OCI-LY7 (cell line): ENCODE results near the gene SULF2. TPM values are rescaled to one million over a fixed set of nuclear protein-coding genes. Genes with fewer than 3 reads are reported as not detected.

ENCODE experiments used
- BruUV-seq: library from RNA; stranded (reverse); fragments of 400-500 nt; replicated peaks from 2 replicates; lab custom pipeline; 2021; lab: Mats Ljungman, UMichigan
- CTCF ChIA-PET: fragments of 300-600 bp; sonication (Branson Sonifier 250); formaldehyde crosslinking; loops from one replicate; lab custom pipeline; 2022; ENCODE audit warnings: antibody characterized with exemption; ENCODE audit not compliant: unreplicated experiment; lab: Charles Lee
- POLR2A ChIA-PET: fragments of 300-600 bp; sonication (Branson Sonifier 250); formaldehyde crosslinking; loops from one replicate; lab custom pipeline; 2022; ENCODE audit warnings: antibody characterized with exemption; lab: Charles Lee
- DNase-seq: peaks from one replicate; pipeline ENCODE4 v3.0.0-alpha.2; 2015; ENCODE audit warnings: low spot score
- H2AFZ ChIP-seq: fragments of 200-600 bp; sonication (generic), shearing (Covaris generic); 2 replicates; pipeline ENCODE4 v1.6.1; 2014; ENCODE audit warnings: mild to moderate bottlenecking, antibody characterized with exemption, low read length, moderate library complexity
- H3K27ac ChIP-seq: fragments of 200-600 bp; sonication (generic); 2 replicates; pipeline ENCODE4 v1.5.1; 2014; ENCODE audit warnings: mixed run types, low read depth, mild to moderate bottlenecking, moderate library complexity, low read length, inconsistent platforms; ENCODE audit not compliant: poor library complexity, severe bottlenecking
- H3K36me3 ChIP-seq: fragments of 200-600 bp; sonication (generic); 2 replicates; pipeline ENCODE4 v1.6.1; 2014; ENCODE audit warnings: mild to moderate bottlenecking, antibody characterized with exemption, low read length, moderate library complexity, mixed read lengths; ENCODE audit not compliant: insufficient read depth
- H3K4me1 ChIP-seq: fragments of 200-600 bp; sonication (generic); 2 replicates; pipeline ENCODE4 v1.5.1; 2014; ENCODE audit warnings: mild to moderate bottlenecking, low read length; ENCODE audit not compliant: insufficient read depth, poor library complexity, severe bottlenecking
- H3K4me2 ChIP-seq: fragments of 200-600 bp; sonication (generic); 2 replicates; pipeline ENCODE4 v1.6.1; 2014; ENCODE audit warnings: mild to moderate bottlenecking, low read length
- H3K4me3 ChIP-seq: fragments of 200-600 bp; sonication (generic); 2 replicates; pipeline ENCODE4 v1.5.1; 2014; ENCODE audit warnings: mild to moderate bottlenecking, low read depth, low read length; ENCODE audit not compliant: poor library complexity, severe bottlenecking
- H3K79me2 ChIP-seq: fragments of 200-600 bp; sonication (generic); 2 replicates; pipeline ENCODE4 v1.6.1; 2016; ENCODE audit warnings: low read depth, mild to moderate bottlenecking, low read length, moderate library complexity, mixed read lengths; ENCODE audit not compliant: insufficient read depth
- H3K9me2 ChIP-seq: fragments of 200-600 bp; sonication (generic); 2 replicates; pipeline ENCODE4 v1.6.1; 2016; ENCODE audit warnings: mild to moderate bottlenecking, low read length, mixed read lengths; ENCODE audit not compliant: insufficient read depth
- H3K9me3 ChIP-seq: fragments of 200-600 bp; sonication (generic); 2 replicates; pipeline ENCODE4 v1.6.1; 2014; ENCODE audit warnings: mild to moderate bottlenecking, mixed run types, low read length, mixed read lengths
- H4K20me1 ChIP-seq: fragments of 200-600 bp; sonication (generic); 2 replicates; pipeline ENCODE4 v1.6.1; 2014; ENCODE audit warnings: mild to moderate bottlenecking, antibody characterized with exemption, low read length, moderate library complexity, mixed read lengths; ENCODE audit not compliant: insufficient read depth
- EZH2phosphoT487 ChIP-seq: fragments of 200-600 bp; sonication (generic); IDR thresholded peaks from 2 replicates; pipeline ENCODE4 v1.6.1; 2018; ENCODE audit warnings: low read depth, borderline replicate concordance, mild to moderate bottlenecking, mixed run types, antibody characterized with exemption, low read length, moderate library complexity, mixed read lengths
- intact Hi-C: fragments of 100-400 bp; cut with micrococcal nuclease; formaldehyde crosslinking; loops from one replicate; pipeline ENCODE4 v1.10.0; 2022; ENCODE audit not compliant: unreplicated experiment
- total RNA-seq, 2 experiments: library from RNA; depleted of rRNA in 1 of 2; stranded (reverse); fragments of >200 nt in 1 of 2; shearing (Covaris generic) in 1 of 2; gene quantifications; 2 replicates each; pipeline ENCODE4 v1.2.3, GENCODE V29; 2014 to 2022
- TF ChIP-seq, protein P1 (sequence below): fragments of 200-600 bp; sonication (generic); conservative IDR thresholded peaks from 2 replicates; pipeline ENCODE4 v1.5.1; 2014; ENCODE audit warnings: mild to moderate bottlenecking, antibody characterized with exemption, low read length, moderate library complexity, mixed read lengths

SULF2 gene
- total RNA-seq, 2 experiments from 2014 or later = 0.03 to 0.51 TPM

DNA sequence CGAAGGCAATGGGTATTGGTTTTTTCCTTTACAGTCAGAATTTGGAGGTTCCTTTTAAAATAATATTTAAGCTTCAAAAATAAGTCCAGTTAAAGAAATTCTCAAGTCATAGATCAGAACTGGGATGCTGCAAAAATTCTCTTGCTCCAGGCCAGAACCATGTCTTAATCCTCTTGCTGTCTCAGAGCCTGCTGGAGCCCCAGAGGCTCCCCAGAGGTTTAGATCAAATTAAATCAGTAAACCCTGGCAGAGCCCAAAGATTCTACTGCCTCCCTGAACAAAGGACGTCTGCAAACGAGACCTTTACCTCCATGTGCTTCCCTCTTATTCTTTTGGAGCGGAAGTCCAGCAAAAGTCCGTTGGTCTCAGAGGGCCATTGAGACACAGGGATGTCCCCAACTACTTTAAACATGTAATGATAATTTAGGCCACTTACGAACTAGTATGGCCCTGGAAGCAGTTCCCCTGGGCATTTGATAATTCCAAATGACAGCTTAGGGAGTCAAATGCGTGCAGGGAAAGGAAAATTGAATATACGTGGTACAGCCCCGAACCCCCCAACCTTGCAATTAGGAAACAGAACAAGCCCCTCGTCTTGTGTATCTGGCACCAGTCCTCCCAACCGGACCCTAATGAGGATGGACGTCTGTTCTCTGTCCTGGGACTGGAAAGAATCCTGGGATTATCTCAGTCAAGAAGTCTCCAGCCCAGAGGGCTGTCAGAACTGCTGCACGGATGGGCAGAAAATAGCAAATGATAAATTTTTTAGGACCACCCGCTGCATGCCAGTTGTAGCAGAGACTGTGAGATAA lies 31.5 kb downstream of the SULF2 start:
- no peaks in the 10 kb centered on the region for H3K9me2 ChIP-seq
- no peak overlapping the region for H3K27ac ChIP-seq
- intact Hi-C loops = no loop called here
- H3K36me3 ChIP-seq = no peaks in the 10 kb centered on the region
- no peak overlapping the region for H2AFZ ChIP-seq
- H3K9me3 ChIP-seq = no peaks in the 10 kb centered on the region
- ChIA-PET POLR2A (no interaction called here), CTCF (no interaction called here)
- peaks cover 5% of the 10 kb centered on the region for H3K4me1 ChIP-seq
- TF ChIP-seq EZH2phosphoT487 = no peak
- TF ChIP-seq, protein P1, sequence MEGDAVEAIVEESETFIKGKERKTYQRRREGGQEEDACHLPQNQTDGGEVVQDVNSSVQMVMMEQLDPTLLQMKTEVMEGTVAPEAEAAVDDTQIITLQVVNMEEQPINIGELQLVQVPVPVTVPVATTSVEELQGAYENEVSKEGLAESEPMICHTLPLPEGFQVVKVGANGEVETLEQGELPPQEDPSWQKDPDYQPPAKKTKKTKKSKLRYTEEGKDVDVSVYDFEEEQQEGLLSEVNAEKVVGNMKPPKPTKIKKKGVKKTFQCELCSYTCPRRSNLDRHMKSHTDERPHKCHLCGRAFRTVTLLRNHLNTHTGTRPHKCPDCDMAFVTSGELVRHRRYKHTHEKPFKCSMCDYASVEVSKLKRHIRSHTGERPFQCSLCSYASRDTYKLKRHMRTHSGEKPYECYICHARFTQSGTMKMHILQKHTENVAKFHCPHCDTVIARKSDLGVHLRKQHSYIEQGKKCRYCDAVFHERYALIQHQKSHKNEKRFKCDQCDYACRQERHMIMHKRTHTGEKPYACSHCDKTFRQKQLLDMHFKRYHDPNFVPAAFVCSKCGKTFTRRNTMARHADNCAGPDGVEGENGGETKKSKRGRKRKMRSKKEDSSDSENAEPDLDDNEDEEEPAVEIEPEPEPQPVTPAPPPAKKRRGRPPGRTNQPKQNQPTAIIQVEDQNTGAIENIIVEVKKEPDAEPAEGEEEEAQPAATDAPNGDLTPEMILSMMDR = no peak
- no TSS peak for BruUV-seq
- no peak overlapping the region for H3K4me3 ChIP-seq
- H3K4me2 ChIP-seq = no peak overlapping the region
- H4K20me1 ChIP-seq = no peaks in the 10 kb centered on the region
- no peak for DNase-seq
- no peaks in the 10 kb centered on the region for H3K79me2 ChIP-seq

DNA sequence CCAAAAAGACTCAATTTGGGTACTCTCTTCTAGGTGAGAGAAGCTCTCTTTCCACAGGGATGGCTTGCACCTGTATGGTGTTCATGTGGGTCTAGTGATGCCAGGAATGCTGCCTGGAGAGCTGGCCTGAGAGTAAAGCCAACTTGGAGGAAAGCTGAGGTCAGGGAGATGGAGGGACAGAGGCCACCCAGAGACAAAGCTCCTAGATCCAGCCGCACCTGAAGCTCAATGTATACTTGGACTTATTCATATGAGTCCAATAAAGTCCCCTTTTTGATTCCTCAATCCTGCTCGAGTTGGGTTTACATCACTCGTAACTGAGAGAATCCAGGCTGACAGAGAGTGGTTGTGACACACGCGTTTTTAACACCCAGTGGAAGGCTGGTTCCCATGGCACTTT lies 33.8 kb downstream of the SULF2 start:
- no peak overlapping the region for H3K27ac ChIP-seq
- no peaks in the 10 kb centered on the region for H3K79me2 ChIP-seq
- no peak for DNase-seq
- intact Hi-C loops = no loop called here
- BruUV-seq = no TSS peak
- H3K9me2 ChIP-seq = no peaks in the 10 kb centered on the region
- H3K4me1 ChIP-seq = peaks cover 11% of the 10 kb centered on the region
- TF ChIP-seq EZH2phosphoT487 = no peak
- TF ChIP-seq, protein P1 = no peak
- no peaks in the 10 kb centered on the region for H4K20me1 ChIP-seq
- H3K9me3 ChIP-seq = no peaks in the 10 kb centered on the region
- no peak overlapping the region for H2AFZ ChIP-seq
- POLR2A ChIA-PET = no interaction called here
- H3K36me3 ChIP-seq = no peaks in the 10 kb centered on the region
- CTCF ChIA-PET = interaction anchor here (0.6 kb wide), 1 partner anchor 1624 kb away, joined by 3 read pairs; no protein-coding TSS in a partner anchor
- H3K4me2 ChIP-seq = no peak overlapping the region
- H3K4me3 ChIP-seq = no peak overlapping the region

DNA sequence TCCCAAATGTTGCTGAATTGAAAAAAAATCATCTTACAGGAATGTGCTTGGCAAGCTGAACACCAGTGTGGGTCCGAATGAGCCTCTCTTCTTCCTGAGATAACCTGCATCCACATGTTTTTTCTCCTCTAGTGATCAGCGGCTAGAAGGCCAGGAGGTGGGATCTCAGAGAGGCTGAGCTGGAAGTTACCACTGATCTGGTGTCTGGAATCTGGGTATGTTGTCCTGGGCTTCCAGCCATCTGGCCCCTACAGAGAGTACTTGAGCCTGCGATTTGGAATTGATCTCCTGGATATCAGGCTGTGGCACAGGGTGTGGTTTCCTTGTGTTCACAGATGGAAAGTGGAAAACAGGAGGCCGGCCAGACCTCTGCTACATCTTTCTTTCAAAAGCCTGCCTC lies 35.9 kb downstream of the SULF2 start:
- intact Hi-C loops = no loop called here
- BruUV-seq = no TSS peak
- no peak for DNase-seq
- Histone ChIP-seq H3K4me1 (peaks cover 11% of the 10 kb centered on the region), H3K9me3 (no peaks in the 10 kb centered on the region), H3K4me3 (no peak overlapping the region), H3K79me2 (no peaks in the 10 kb centered on the region), H3K27ac (no peak overlapping the region), H4K20me1 (no peaks in the 10 kb centered on the region), H3K4me2 (0 out of 2 replicates have a peak overlapping the region, but pooled peaks have one; percentile 42), H3K9me2 (no peaks in the 10 kb centered on the region), H3K36me3 (no peaks in the 10 kb centered on the region), H2AFZ (no peak overlapping the region)
- ChIA-PET CTCF (no interaction called here), POLR2A (interaction anchor here (0.7 kb wide), 2 partner anchors 1083 to 1157 kb away, joined by 3 to 4 read pairs; no protein-coding TSS in a partner anchor)
- TF ChIP-seq, protein P1 = no peak
